Prostate gland (tissue), 2 donors: Measurements from ENCODE around the gene KLHDC7B. TPM values are rescaled to one million over a fixed set of nuclear protein-coding genes. Genes with fewer than 3 reads are reported as not detected.
A peak's percentile ranks its signal among the peaks of the same experiment; 100 is the strongest.

ENCODE experiments used
- DNase-seq: peaks from one replicate; pipeline ENCODE4 v3.0.0-alpha.2; 2019; ENCODE audit warnings: low spot score
- H3K27ac ChIP-seq, 2 donors: fragments of 200-600 bp; sonication (generic); 2 replicates each; pipeline ENCODE4 v1.5.1; 2017 to 2019
- H3K27me3 ChIP-seq: fragments of 200-600 bp; sonication (generic); replicated peaks from 2 replicates; pipeline ENCODE4 v1.5.1; 2019; ENCODE audit not compliant: insufficient read depth
- H3K36me3 ChIP-seq, 2 donors: fragments of 200-600 bp; sonication (generic); 1 replicate in 1 of 2; 2 replicates in 1 of 2; pipeline versions ENCODE4 v1.5.1 to v1.8.1; 2017 to 2019
- H3K4me1 ChIP-seq: fragments of 200-600 bp; sonication (generic); replicated peaks from 2 replicates; pipeline ENCODE4 v1.5.1; 2019
- H3K4me3 ChIP-seq, 2 donors: fragments of 200-600 bp; sonication (generic); 2 replicates each; pipeline ENCODE4 v1.5.1; 2017 to 2019
- H3K9me3 ChIP-seq: fragments of 200-600 bp; sonication (generic); 2 replicates; pipeline ENCODE4 v1.5.1; 2017
- CTCF ChIP-seq, 4 experiments: fragments of 200-600 bp in 2 of 4; fragments of 450-650 bp in 2 of 4; sonication (generic) in 2 of 4; IDR thresholded peaks; 1 replicate in 3 of 4; 2 replicates in 1 of 4; pipeline ENCODE4 v1.5.1; 2016 to 2019; ENCODE audit warnings: antibody characterized with exemption in 4 of 4, mild to moderate bottlenecking in 2 of 4, moderate library complexity in 2 of 4
- POLR2A ChIP-seq: fragments of 450-650 bp; IDR thresholded peaks from one replicate; pipeline ENCODE4 v1.6.1; 2016; ENCODE audit warnings: antibody characterized with exemption, mild to moderate bottlenecking
- POLR2AphosphoS5 ChIP-seq: sonication (generic); formaldehyde crosslinking; IDR thresholded peaks from one replicate; pipeline ENCODE4 v1.6.1; 2017; ENCODE audit warnings: antibody characterized with exemption
- WGBS: methylation state at CpG from one replicate; pipeline ENCODE4 v1.1.5; 2018; 5-methylcytosine and 5-hydroxymethylcytosine counted together
- intact Hi-C: fragments of 100-400 bp; cut with DNase I; formaldehyde crosslinking; loops from one replicate; pipeline ENCODE4 v1.14.2; 2022
- total RNA-seq, 2 donors: library from RNA; depleted of rRNA; stranded (reverse); fragments of >200 nt; gene quantifications; one replicate each; pipeline ENCODE4 v1.1.0, GENCODE V29; 2016

KLHDC7B gene
- total RNA-seq, 2 donors from 2014 or later: 0.62 TPM; not detected in 1

GRCh38 chr22:50561401-50562358, 16.0 kb downstream of the KLHDC7B start:
- DNase-seq: no peak
- TF ChIP-seq CTCF (IDR thresholded peaks at IDR 0.05): no peak
- no peak for TF ChIP-seq POLR2AphosphoS5
- no peak for TF ChIP-seq POLR2A
- WGBS: 82% methylated on average over 31 of the region's 34 CpGs

GRCh38 chr22:50562523-50563412, 17.1 kb downstream of the KLHDC7B start, which contains the start of gene SYCE3:
SYCE3 (minus strand) TSS chr22:50562919; CDS start chr22:50556405, 6,514 bp downstream.
- DNase-seq: peak; percentile 98
- no peaks in the 10 kb centered on the region for H3K27me3 ChIP-seq
- peak within 1 kb of the TSS; percentile 44 to 45 for H3K4me3 ChIP-seq
- no peaks in the 10 kb centered on the region for H3K4me1 ChIP-seq
- H3K9me3 ChIP-seq: no peaks in the 10 kb centered on the region
- intact Hi-C loops: no loop called here
- no peaks in the 10 kb centered on the region for H3K36me3 ChIP-seq
- WGBS: 6% methylated on average over 60 of the region's 61 CpGs
- TF ChIP-seq POLR2AphosphoS5 (peak; percentile 96), CTCF (IDR thresholded peaks at IDR 0.05) (peak; percentile 92 to 99 (median 97)), POLR2A (peak; percentile 89)
- H3K27ac ChIP-seq: peak within 1 kb of the TSS; percentile 79 to 85

More at GRCh38 chr22:50561401-50562358, 16.0 kb downstream of the KLHDC7B start:
- Histone ChIP-seq H3K27ac (no peak overlapping the region), H3K36me3 (no peaks in the 10 kb centered on the region), H3K4me3 (no peak overlapping the region), H3K9me3 (no peaks in the 10 kb centered on the region), H3K27me3 (no peaks in the 10 kb centered on the region), H3K4me1 (no peaks in the 10 kb centered on the region)
- intact Hi-C loops: no loop called here

DNA sequence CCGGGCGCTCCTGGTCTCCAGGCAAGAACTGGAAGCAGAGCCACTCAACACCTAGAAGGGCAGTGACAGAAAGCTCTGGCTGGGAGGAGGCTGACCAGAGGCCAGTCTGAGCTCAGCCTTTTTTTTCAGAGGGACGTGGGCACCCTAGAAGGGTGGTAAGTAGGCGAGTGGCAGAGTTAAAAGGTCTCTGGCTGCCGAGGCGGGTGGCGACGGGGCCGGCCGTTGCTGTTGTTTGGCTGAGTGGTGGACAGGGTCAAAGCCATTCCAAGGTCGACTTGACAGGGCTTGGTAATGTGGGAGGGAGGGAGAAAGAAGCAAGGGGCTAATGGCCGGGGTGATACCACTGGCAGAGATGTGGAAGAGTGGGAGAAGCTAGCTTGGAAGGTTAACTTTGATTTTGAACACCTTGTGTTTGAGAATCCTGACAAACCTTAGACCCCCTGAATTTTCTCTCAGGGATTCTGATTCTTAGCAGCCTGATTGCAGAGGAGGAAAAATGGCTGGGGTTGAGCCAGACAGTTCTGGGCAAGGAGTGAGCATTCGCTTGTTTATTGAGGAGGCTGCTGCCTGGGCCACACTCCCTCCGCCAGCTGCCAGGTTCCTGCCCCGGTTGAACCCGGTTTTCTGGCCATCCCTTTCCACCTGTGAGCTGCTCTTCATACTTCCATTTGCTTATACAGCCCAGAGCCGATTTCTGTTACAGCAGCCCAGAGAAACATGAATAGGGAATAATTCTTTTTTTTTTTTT, 17.9 kb downstream of the KLHDC7B start:
- TF ChIP-seq POLR2A: no peak
- no peak for TF ChIP-seq CTCF (IDR thresholded peaks at IDR 0.05)
- no peak for TF ChIP-seq POLR2AphosphoS5
- WGBS: 14% methylated on average over 17 of the region's 17 CpGs
- H3K36me3 ChIP-seq: no peaks in the 10 kb centered on the region
- no peaks in the 10 kb centered on the region for H3K4me1 ChIP-seq
- intact Hi-C loops: no loop called here
- H3K4me3 ChIP-seq: peak overlapping the region; percentile 44 to 45
- no peak for DNase-seq
- H3K27ac ChIP-seq: peak overlapping the region; percentile 79 to 85
- H3K9me3 ChIP-seq: no peaks in the 10 kb centered on the region
- no peaks in the 10 kb centered on the region for H3K27me3 ChIP-seq

DNA sequence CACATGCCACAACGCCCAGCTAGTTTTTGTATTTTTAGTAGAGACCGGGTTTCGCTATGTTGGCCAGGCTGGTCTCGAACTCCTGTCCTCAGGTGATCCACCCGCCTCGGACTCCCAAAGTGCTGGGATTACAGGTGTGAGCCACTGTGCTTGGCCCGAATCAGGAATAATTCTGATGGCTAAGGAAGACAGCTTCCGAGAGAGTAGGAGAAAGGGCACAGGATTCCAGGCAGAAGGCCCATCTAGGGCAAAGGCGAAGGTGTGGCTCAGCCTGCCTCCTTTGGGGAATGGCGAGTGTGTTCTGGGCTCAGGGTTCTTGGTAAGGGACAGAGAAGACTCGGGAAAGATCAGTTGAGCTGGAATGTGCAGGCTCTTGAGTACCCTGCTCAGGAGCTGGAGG, 18.6 kb downstream of the KLHDC7B start:
- peak overlapping the region in 1 of 2 donors; percentile 85 for H3K27ac ChIP-seq
- H3K4me3 ChIP-seq: no peak overlapping the region
- H3K4me1 ChIP-seq: no peaks in the 10 kb centered on the region
- WGBS: 86% methylated on average over 11 of the region's 11 CpGs
- intact Hi-C loops: no loop called here
- TF ChIP-seq POLR2AphosphoS5 (no peak), POLR2A (no peak), CTCF (IDR thresholded peaks at IDR 0.05) (no peak)
- no peaks in the 10 kb centered on the region for H3K27me3 ChIP-seq
- no peak for DNase-seq
- no peaks in the 10 kb centered on the region for H3K36me3 ChIP-seq
- no peaks in the 10 kb centered on the region for H3K9me3 ChIP-seq
